ENCODE results near the gene ADARB1. TPM values are rescaled to one million over a fixed set of nuclear protein-coding genes. Genes with fewer than 3 reads are reported as not detected.

Gene ADARB1
- polyA plus RNA-seq, 3 donors, result 0.40 to 2.6 (median 1.0) TPM

GRCh38 chr21:45037986-45038385, 36.4 kb upstream of the ADARB1 start:
- Histone ChIP-seq H3K27me3 (ENCODE audit: control insufficient read depth in 2 of 2, insufficient read depth in 2 of 2, low read length in 2 of 2) (no peaks in the 10 kb centered on the region), H3K36me3 (replicated peaks in 1 of 2; ENCODE audit: control insufficient read depth in 1 of 2, insufficient read depth in 2 of 2, low read length in 2 of 2) (no peaks in the 10 kb centered on the region), H3K9me3 (replicated peaks in 1 of 2; ENCODE audit: control insufficient read depth in 1 of 2, insufficient read depth in 1 of 2, low read length in 2 of 2) (peaks cover 9 to 11% of the 10 kb centered on the region in 2 donors), H3K27ac (ENCODE audit: low read depth in 1 of 2, low read length in 2 of 2) (no peak overlapping the region), H2AFZ (ENCODE audit: insufficient read depth, low read depth, low read length, poor library complexity, severe bottlenecking) (no peak overlapping the region), H3K79me2 (ENCODE audit: insufficient read depth, low read length) (no peaks in the 10 kb centered on the region), H3K9ac (ENCODE audit: insufficient read depth, low read length, poor library complexity, severe bottlenecking) (no peak overlapping the region), H4K20me1 (ENCODE audit: insufficient read depth, low read length) (no peaks in the 10 kb centered on the region), H3K4me3 (replicated peaks in 1 of 3; ENCODE audit: low read depth in 2 of 3, low read length in 3 of 3) (no peak overlapping the region), H3K4me1 (ENCODE audit: control insufficient read depth in 1 of 2, insufficient read depth in 2 of 2, low read length in 2 of 2) (peaks cover 38 to 40% of the 10 kb centered on the region in 2 donors), H3K4me2 (replicated peaks; ENCODE audit: extremely low read depth, low read length, poor library complexity, severe bottlenecking) (no peak overlapping the region)
- Mint-ChIP-seq H3K36me3 (no peaks in the 10 kb centered on the region), H3K4me1 (peaks cover 48% of the 10 kb centered on the region), H3K27me3 (ENCODE audit: low read depth in 3 of 3) (peaks cover 1 to 4% (median 2%) of the 10 kb centered on the region in 3 donors), H3K27ac (no peak overlapping the region), H3K9me3 (peaks cover 9 to 18% (median 16%) of the 10 kb centered on the region in 7 donors), H3K4me3 (no peak overlapping the region)
- DNase-seq, result no peak
- intact Hi-C loops (cut with micrococcal nuclease), result no loop called here
- 96% methylated on average over 5 of the region's 9 CpGs for WGBS (ENCODE audit: insufficient coverage)
- TF ChIP-seq CTCF (IDR thresholded peaks at IDR 0.05), result no peak

GRCh38 chr21:45039317-45040156, 34.8 kb upstream of the ADARB1 start:
- H3K4me3 ChIP-seq (replicated peaks in 1 of 3; ENCODE audit: low read depth in 2 of 3, low read length in 3 of 3), result no peak overlapping the region
- peaks cover 1 to 4% (median 3%) of the 10 kb centered on the region in 3 donors for H3K27me3 Mint-ChIP-seq (ENCODE audit: low read depth in 3 of 3)
- H2AFZ ChIP-seq (ENCODE audit: insufficient read depth, low read depth, low read length, poor library complexity, severe bottlenecking), result peak overlapping the region; percentile 13
- H4K20me1 ChIP-seq (ENCODE audit: insufficient read depth, low read length), result no peaks in the 10 kb centered on the region
- H3K4me1 Mint-ChIP-seq, result peaks cover 37% of the 10 kb centered on the region
- H3K4me2 ChIP-seq (replicated peaks; ENCODE audit: extremely low read depth, low read length, poor library complexity, severe bottlenecking), result no peak overlapping the region
- peak overlapping the region; percentile 45 for H3K9ac ChIP-seq (ENCODE audit: insufficient read depth, low read length, poor library complexity, severe bottlenecking)
- no peaks in the 10 kb centered on the region for H3K27me3 ChIP-seq (ENCODE audit: control insufficient read depth in 2 of 2, insufficient read depth in 2 of 2, low read length in 2 of 2)
- H3K27ac Mint-ChIP-seq, result peak overlapping the region in 5 of 7 donors; percentile 17 to 76 (median 63)
- intact Hi-C loops (cut with micrococcal nuclease), result no loop called here
- no peak for DNase-seq
- H3K9me3 ChIP-seq (replicated peaks in 1 of 2; ENCODE audit: control insufficient read depth in 1 of 2, insufficient read depth in 1 of 2, low read length in 2 of 2), result peaks cover 9 to 11% of the 10 kb centered on the region in 2 donors
- no peaks in the 10 kb centered on the region for H3K36me3 ChIP-seq (replicated peaks in 1 of 2; ENCODE audit: control insufficient read depth in 1 of 2, insufficient read depth in 2 of 2, low read length in 2 of 2)
- TF ChIP-seq CTCF (IDR thresholded peaks at IDR 0.05), result no peak
- H3K9me3 Mint-ChIP-seq, result peaks cover 9 to 18% (median 16%) of the 10 kb centered on the region in 7 donors
- H3K27ac ChIP-seq (ENCODE audit: low read depth in 1 of 2, low read length in 2 of 2), result peak overlapping the region in 1 of 2 donors; percentile 47
- peak overlapping the region in 1 of 2 donors; percentile 26 for H3K4me3 Mint-ChIP-seq
- H3K4me1 ChIP-seq (ENCODE audit: control insufficient read depth in 1 of 2, insufficient read depth in 2 of 2, low read length in 2 of 2), result peaks cover 34 to 35% of the 10 kb centered on the region in 2 donors
- H3K79me2 ChIP-seq (ENCODE audit: insufficient read depth, low read length), result no peaks in the 10 kb centered on the region
- H3K36me3 Mint-ChIP-seq, result no peaks in the 10 kb centered on the region
- WGBS (ENCODE audit: insufficient coverage), result 96% methylated on average over 3 of the region's 3 CpGs

Data from CD14-positive monocyte (primary cell).